NCI-H2171 (cell line): ENCODE data around the gene RGS9.
"Not testable (repeated sequence)": the region's sequence is repeated elsewhere in the genome, so short reads cannot be mapped to it uniquely, and the experiment has no call there.

ENCODE experiments used
- DNase-seq: peaks from one replicate; lab custom pipeline; 2025; lab: John Stamatoyannopoulos, UW

RGS9 gene

DNA sequence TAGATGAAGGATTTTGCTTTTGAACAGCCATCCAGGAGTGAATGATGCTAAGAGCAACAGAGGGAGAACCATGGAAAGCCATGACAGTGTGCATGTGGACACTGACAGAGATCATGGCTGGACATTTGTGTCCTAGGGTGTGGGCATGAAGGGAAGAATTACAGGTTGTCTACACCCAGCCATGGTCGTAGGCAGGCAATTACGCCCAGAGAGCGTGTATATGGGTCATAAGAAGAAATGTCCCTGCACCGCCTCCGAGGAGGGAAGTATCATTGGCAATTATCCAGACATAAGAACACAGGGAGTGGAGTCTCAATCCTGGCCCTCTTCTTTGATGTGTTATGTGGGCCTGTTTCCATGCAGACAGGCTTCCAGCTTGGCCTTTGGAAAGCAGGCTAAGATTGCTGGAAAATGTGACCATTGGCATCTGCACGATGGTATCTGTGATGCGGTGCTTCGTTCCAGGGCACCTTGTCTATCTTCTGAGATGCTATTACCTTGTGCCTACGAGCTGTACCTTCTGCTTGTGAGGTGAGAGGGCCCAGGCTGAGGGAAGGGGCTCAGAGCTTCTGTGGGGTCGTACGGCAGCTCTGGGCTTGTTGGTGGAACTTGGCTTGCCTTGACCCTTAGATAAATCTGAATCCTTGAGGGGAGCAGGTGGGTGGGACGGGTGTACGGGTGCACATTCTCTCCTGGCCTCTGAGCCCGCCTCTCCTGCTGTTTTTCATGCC, 19.8 kb downstream of the RGS9 start:
- no peak for DNase-seq

DNA sequence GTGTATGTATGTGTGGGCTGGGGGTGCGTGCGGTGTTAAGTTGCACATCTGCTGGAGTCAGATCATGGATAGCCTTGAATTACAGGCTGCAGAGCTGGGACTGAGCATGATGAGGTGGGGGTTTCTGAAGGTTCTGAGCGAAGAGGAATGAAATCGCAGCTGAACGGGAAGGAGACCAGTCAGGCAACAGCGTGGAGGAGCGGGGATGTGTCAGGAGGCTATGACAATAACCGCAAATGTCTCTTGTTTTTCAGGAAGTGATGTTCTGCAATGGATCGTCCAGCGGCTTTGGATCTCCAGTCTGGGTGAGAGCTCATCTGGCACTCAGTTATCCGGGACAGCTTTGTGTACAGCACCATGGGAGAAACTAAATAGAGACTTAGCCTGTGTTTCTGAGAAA, 20.9 kb downstream of the RGS9 start:
- no peak for DNase-seq

DNA sequence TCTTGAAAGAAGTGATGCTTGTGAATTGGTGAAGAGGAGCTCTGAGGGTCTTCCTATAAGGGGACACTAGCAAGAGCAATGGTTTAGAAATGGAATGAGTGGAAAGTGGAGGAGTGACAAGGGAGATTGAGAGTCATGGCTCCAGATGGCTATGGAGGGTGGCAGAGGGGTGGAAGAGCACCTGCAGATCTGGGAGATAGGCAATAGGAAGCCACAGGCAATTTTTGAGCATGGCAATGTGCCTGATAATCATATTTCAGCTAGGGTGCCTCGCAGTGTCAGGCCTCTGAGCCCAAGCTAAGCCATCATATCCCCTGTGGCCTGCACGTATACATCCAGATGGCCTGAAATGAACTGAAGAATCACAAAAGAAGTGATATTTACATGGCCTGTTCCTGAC, 21.5 kb downstream of the RGS9 start:
- DNase-seq = no peak

DNA sequence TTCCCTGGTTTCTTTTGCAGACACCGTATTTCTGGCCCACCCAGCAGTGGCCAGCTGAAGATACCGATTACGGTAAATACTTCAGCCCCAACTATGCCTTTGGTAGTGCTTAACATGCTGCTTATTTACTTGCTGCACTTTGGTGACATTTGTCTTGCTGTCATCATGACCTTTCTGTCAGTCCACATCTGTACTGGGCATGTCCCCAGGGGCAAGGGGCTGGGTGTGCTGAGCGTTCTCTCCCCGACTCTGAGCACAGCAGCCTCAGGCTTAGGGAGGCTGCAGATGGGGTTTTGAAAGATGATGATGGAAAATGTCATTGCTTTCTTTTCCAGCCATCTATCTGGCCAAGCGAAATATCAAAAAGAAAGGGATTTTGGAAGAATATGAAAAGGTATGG, 23.3 kb downstream of the RGS9 start:
- no peak for DNase-seq

DNA sequence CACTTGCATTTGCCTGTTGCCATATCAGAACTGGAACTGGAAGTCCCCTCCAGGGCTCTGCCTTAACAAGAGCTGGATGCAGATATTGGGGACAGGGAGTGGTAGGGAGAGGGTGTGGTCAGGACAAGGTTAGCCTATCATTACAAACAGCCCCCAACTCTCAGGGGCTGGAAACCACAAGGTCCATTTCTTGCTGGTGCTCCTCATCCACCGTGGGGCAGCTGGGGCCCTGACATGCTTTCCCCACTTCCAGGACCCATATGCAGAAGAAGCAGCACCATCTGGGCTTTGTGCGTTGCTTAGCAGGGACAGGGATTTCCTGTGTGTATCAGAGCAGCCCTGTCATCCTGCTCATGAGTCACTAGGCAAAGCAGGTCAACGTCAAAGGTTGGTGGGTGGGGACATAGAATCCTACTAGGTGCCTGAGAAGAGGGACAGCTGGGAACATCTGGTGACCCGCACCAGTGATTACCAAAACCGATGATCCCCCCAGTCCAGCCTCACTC, 26.9 kb downstream of the RGS9 start:
- no peak for DNase-seq

GRCh38 chr17:65166787-65167186, 29.6 kb downstream of the RGS9 start:
- DNase-seq = no peak

- DNase-seq = no peak
Measured at GRCh38 chr17:65167566-65167965, 30.4 kb downstream of the RGS9 start.

- no peak for DNase-seq
Measured at GRCh38 chr17:65169691-65170090, 32.5 kb downstream of the RGS9 start.

GRCh38 chr17:65170839-65171238, 33.7 kb downstream of the RGS9 start:
- DNase-seq = peak; percentile 8

DNA sequence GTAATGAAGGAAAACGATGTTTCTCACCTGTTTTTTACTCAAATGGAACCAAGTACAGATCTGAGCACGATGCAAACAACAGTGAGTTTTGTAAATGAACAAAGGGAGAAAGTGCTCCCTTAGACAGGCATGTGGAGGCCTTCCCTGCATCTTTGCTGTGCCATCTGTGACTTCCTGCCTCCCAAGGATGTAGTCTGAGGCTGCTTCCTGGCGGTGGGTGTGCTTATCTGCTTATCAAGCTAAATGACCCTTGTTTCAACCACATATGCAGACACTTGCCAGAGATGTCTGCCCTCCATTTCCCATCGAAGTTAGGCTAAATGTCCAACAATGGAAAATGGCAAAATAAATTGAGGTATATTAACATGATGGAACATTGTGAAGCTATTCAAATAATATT, 34.6 kb downstream of the RGS9 start:
- DNase-seq = no peak

- no peak for DNase-seq
Measured at GRCh38 chr17:65172496-65173136, 35.4 kb downstream of the RGS9 start.

DNA sequence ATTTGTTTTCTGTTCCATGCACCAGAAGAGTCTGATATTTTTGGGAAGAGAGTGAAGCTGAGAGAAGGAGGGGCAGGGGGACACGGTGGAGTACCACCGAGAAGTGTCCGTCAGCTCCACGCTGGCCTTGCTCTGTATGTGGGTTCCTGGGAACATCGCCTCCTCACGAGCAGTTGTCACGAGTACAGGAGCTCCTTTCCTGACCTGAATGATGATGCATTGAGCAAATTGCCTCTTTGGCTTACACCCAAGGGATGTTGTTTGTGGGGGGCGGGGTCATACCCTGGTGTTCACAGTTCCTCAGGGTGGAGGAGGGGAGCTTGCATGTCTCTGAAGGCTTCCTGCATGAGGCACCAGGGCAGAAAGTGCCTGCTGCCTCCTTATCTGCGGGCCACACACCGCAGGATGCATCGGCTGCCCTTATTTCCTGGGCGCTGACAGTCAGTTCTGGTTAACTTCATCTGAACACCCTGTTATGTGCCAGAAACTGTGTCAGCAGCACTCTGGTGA, 36.2 kb downstream of the RGS9 start:
- peak; percentile 37 for DNase-seq

GRCh38 chr17:65173976-65174683, 37.0 kb downstream of the RGS9 start:
- DNase-seq = no peak

DNA sequence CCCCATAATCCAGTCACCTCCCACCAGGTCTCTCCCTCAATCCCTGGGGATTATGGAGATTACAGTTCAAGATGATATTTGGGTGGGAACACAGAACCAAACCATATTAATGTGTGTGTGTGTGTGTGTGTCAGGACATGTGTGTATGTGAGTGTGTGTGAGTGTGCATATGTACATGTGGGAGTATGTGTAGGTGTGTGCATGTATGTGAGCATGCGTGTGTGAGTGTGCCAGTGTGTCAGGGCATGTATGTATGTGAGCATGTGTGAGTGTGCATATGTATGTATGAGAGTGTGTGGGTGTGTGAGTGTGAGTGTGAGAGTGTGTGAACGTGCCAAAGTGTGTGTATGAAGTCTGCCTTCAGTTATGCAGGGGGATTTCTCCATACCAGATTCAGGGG, 37.8 kb downstream of the RGS9 start:
- DNase-seq = no peak

DNA sequence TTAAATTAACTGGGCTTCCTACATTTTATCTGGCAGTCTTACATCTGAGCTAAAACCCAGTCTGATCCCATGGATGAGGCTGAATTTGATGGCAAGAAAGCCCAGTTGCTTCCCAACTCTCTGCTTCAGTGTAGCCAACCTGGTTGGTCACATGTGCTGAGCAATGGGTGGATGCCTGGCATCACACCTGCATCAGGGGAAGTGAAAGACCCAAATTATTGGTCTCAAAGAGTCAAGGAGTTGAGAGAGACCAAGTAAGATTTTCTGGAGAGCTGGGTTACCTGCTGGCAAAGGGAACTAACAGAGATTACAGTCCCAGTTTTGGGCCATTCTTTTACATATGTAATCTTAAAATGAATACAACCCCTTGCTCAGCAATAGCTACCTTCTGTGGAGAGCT, 38.8 kb downstream of the RGS9 start:
- no peak for DNase-seq

DNA sequence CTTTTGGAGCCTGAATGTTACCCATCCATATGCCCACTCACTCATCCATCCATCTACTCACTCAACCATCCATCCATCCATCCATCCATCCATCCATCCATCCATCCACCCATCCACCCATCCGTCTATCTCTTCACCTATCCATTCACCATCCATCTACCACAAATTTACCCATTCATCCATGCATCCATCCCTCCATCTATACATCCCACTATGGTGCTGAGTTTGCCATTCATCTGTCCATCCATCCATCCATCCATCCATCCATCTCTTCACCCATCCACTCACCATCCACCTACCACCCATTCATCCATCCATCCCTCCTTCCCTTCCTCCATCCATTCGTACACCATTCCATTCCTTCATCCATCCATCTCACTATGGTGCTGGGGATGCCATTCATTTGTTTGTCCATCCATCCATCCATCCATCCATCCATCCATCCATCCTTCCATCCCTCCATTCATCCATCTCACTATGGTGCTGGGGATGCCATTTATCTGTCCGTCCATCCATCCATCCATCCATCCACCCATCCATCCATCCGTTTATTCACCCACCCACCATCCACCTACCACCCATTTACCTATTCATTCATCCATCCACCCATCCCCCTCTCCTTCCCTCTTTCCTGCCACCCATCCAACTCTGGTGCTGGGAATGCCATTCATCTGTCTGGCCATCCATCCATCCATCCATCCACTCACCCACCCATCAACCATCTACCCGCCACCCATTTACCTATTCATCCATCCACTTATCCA, 39.7 kb downstream of the RGS9 start:
- DNase-seq = no peak

- DNase-seq = no peak
Measured at GRCh38 chr17:65177901-65178300, 40.7 kb downstream of the RGS9 start.

GRCh38 chr17:65180276-65180675, 43.1 kb downstream of the RGS9 start:
- DNase-seq = not testable (repeated sequence)

- DNase-seq = not testable (repeated sequence)
Measured at GRCh38 chr17:65180752-65181236, 43.6 kb downstream of the RGS9 start.

GRCh38 chr17:65181237-65182061, 44.3 kb downstream of the RGS9 start:
- DNase-seq = no peak

DNA sequence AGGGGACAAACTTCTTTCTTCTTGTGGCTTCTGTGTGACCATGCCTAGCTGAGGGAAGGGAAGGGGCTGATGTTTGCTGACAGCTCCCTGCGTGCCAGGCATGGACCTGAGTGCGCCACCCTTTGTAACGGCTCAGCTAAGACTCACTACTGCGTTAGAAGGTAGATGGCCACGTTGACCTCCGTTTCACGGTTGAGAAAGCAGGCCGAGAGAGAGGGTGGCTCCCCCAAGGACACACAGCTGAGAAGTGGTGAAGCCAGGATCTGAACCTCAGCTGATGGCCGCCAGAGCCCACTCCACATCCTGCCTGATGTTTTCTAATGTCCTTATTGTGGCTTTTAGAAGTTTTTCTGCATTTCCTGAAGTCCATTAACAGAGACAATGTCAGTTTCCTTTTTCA, 45.1 kb downstream of the RGS9 start:
- DNase-seq = no peak
